K562 (cell line): ENCODE results near the gene TEX54. TPM values are rescaled to one million over a fixed set of nuclear protein-coding genes. Genes with fewer than 3 reads are reported as not detected.
A peak's percentile ranks its signal among the peaks of the same experiment; 100 is the strongest.

Source experiments
- EGR1 ChIP-seq: fragments of 450-650 bp; conservative IDR thresholded peaks from 2 replicates; pipeline ENCODE4 v1.6.1; 2017; ENCODE audit warnings: mild to moderate bottlenecking
- FOXK2 ChIP-seq, 2 experiments: fragments of 450-650 bp; IDR thresholded peaks in 1 of 2; conservative IDR thresholded peaks in 1 of 2; 2 replicates each; pipeline ENCODE4 v1.6.1; 2016; ENCODE audit warnings: low read depth in 2 of 2, mild to moderate bottlenecking in 1 of 2
- GTF2E2 ChIP-seq: fragments of 200-800 bp; sonication (Bioruptor generic); IDR thresholded peaks from 2 replicates; pipeline ENCODE4 v1.6.1; 2016; ENCODE audit warnings: missing genetic modification characterization, missing compliant biosample characterization
- KLF13 ChIP-seq: fragments of 450-650 bp; IDR thresholded peaks from 2 replicates; pipeline ENCODE4 v1.6.1; 2016; ENCODE audit warnings: missing genetic modification characterization, low read depth, mild to moderate bottlenecking, missing compliant biosample characterization, moderate library complexity, borderline replicate concordance
- KLF16 ChIP-seq: IDR thresholded peaks from 2 replicates; pipeline ENCODE4 v1.6.1; 2016; ENCODE audit warnings: antibody characterized with exemption
- LCOR ChIP-seq: sonication (generic); formaldehyde crosslinking; IDR thresholded peaks from 2 replicates; pipeline ENCODE4 v1.8.0; 2022; ENCODE audit warnings: mild to moderate bottlenecking, missing genetic modification reagents
- MBD2 ChIP-seq: sonication (generic); IDR thresholded peaks from 2 replicates; pipeline ENCODE4 v1.6.1; 2016; ENCODE audit warnings: low read depth, borderline replicate concordance
- NEUROD1 ChIP-seq: fragments of 150-350 bp; IDR thresholded peaks from 2 replicates; pipeline ENCODE4 v1.6.1; 2014; ENCODE audit warnings: borderline replicate concordance, low read length, low read depth; ENCODE audit not compliant: partially characterized antibody
- PATZ1 ChIP-seq: fragments of 250-450 bp; sonication (Bioruptor Pico); IDR thresholded peaks from 2 replicates; pipeline ENCODE4 v1.5.0; 2020; ENCODE audit warnings: mild to moderate bottlenecking, borderline replicate concordance
- SRF ChIP-seq, 2 experiments: fragments of 250-450, 450-650 bp in 1 of 2; sonication (Bioruptor Pico) in 1 of 2; sonication (generic) in 1 of 2; formaldehyde crosslinking; IDR thresholded peaks; 2 replicates each; pipeline versions ENCODE4 v1.5.0 to v1.5.1; 2020 to 2022; ENCODE audit warnings: mild to moderate bottlenecking in 1 of 2, missing genetic modification reagents in 1 of 2
- TAF7 ChIP-seq: fragments of 450-650 bp; IDR thresholded peaks from 2 replicates; pipeline ENCODE4 v1.6.1; 2016; ENCODE audit warnings: missing genetic modification characterization, missing compliant biosample characterization
- ZNF263 ChIP-seq: sonication (generic); formaldehyde crosslinking; IDR thresholded peaks from 2 replicates; pipeline ENCODE4 v1.8.0; 2022; ENCODE audit warnings: mild to moderate bottlenecking, missing genetic modification reagents, borderline replicate concordance
- polyA plus RNA-seq, 8 experiments: library from polyadenylated mRNA; depleted of rRNA in 4 of 8; stranded (reverse) in 5 of 8; unstranded in 3 of 8; fragments of >200 nt; fragmentation: Nextera tagmentation in 2 of 8; fragmentation: Illumina TruSeq in 1 of 8; extraction: Ambion mirVana in 2 of 8; extraction: Trizol in 1 of 8; gene quantifications; 2 replicates each; pipeline versions ENCODE4 v1.2.1 to v1.2.3, GENCODE V29; 2011 to 2014; ENCODE audit warnings: inconsistent platforms in 1 of 8, missing spikeins in 1 of 8
- total RNA-seq, 7 experiments: library from RNA; depleted of rRNA in 6 of 7; stranded (reverse); fragments of >200 nt in 6 of 7; fragmentation: Illumina TruSeq in 2 of 7; extraction: Trizol in 2 of 7; gene quantifications; 2 replicates each; pipeline versions ENCODE4 v1.2.1 to v1.2.3, GENCODE V29; 2011 to 2021; ENCODE audit warnings: low replicate concordance in 1 of 7
- TF ChIP-seq, protein P1 (sequence below), 2 experiments: IDR thresholded peaks; 2 replicates each; pipeline ENCODE4 v1.6.1; 2011; ENCODE audit warnings: borderline replicate concordance in 1 of 2, control low read depth in 1 of 2, low read depth in 1 of 2, low read length in 1 of 2, mild to moderate bottlenecking in 1 of 2, mixed read lengths in 1 of 2, moderate library complexity in 1 of 2; ENCODE audit not compliant: insufficient read depth in 1 of 2, insufficient read length in 1 of 2, poor library complexity in 1 of 2, severe bottlenecking in 1 of 2; ENCODE audit errors: extremely low read depth in 1 of 2
- TF ChIP-seq, protein P2 (sequence below): fragments of 450-650 bp; IDR thresholded peaks from one replicate; pipeline ENCODE4 v1.6.1; 2018; ENCODE audit warnings: mild to moderate bottlenecking, moderate library complexity; ENCODE audit not compliant: partially characterized antibody
- TF ChIP-seq, protein P3 (sequence below): fragments of 250-450 bp; sonication (Bioruptor Pico); IDR thresholded peaks from 2 replicates; pipeline ENCODE4 v1.4.0; 2020

The TEX54 gene
- total and polyA plus RNA-seq, 9 of the 15 experiments (the other 6 are each of a cell fraction or from before 2014, with no cell fraction given) = not detected

- TF ChIP-seq PATZ1 (no peak), KLF13 (tag) (peak; percentile 28; the same call in 1 of the 2 replicates), SRF (CRISPR knock-in tag; IDR thresholded peaks at IDR 0.05) (peak in 1 of 2 experiments; percentile 72; a peak in 2 of 4 replicates), FOXK2 (conservative IDR thresholded peaks at IDR 0.05 in 1 of 2, IDR thresholded peaks at IDR 0.05 in 1 of 2; ENCODE audit: low read depth in 2 of 2) (peak; percentile 76 to 83; a peak in 3 of 4 replicates), MBD2 (peak; percentile 85), LCOR (peak; percentile 88; the same call in 1 of the 2 replicates), EGR1 (peak; percentile 44; the same call in 1 of the 2 replicates), KLF16 (peak; percentile 76), ZNF263 (CRISPR knock-in tag) (peak; percentile 32; the same call in 1 of the 2 replicates), GTF2E2 (tag) (0 out of 2 replicates have a peak, but pooled peaks have one; percentile 62), NEUROD1 (peak; percentile 72), TAF7 (tag) (peak; percentile 63)
- TF ChIP-seq, protein P1, sequence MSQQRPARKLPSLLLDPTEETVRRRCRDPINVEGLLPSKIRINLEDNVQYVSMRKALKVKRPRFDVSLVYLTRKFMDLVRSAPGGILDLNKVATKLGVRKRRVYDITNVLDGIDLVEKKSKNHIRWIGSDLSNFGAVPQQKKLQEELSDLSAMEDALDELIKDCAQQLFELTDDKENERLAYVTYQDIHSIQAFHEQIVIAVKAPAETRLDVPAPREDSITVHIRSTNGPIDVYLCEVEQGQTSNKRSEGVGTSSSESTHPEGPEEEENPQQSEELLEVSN (IDR thresholded peaks at IDR 0.05; ENCODE audit: borderline replicate concordance in 1 of 2, extremely low read depth in 1 of 2, insufficient read depth in 1 of 2, insufficient read length in 1 of 2, low read depth in 1 of 2, low read length in 1 of 2, poor library complexity in 1 of 2, severe bottlenecking in 1 of 2) = peak; percentile 80 to 81
- TF ChIP-seq, protein P2, sequence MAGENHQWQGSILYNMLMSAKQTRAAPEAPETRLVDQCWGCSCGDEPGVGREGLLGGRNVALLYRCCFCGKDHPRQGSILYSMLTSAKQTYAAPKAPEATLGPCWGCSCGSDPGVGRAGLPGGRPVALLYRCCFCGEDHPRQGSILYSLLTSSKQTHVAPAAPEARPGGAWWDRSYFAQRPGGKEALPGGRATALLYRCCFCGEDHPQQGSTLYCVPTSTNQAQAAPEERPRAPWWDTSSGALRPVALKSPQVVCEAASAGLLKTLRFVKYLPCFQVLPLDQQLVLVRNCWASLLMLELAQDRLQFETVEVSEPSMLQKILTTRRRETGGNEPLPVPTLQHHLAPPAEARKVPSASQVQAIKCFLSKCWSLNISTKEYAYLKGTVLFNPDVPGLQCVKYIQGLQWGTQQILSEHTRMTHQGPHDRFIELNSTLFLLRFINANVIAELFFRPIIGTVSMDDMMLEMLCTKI = no peak
- TF ChIP-seq, protein P3, sequence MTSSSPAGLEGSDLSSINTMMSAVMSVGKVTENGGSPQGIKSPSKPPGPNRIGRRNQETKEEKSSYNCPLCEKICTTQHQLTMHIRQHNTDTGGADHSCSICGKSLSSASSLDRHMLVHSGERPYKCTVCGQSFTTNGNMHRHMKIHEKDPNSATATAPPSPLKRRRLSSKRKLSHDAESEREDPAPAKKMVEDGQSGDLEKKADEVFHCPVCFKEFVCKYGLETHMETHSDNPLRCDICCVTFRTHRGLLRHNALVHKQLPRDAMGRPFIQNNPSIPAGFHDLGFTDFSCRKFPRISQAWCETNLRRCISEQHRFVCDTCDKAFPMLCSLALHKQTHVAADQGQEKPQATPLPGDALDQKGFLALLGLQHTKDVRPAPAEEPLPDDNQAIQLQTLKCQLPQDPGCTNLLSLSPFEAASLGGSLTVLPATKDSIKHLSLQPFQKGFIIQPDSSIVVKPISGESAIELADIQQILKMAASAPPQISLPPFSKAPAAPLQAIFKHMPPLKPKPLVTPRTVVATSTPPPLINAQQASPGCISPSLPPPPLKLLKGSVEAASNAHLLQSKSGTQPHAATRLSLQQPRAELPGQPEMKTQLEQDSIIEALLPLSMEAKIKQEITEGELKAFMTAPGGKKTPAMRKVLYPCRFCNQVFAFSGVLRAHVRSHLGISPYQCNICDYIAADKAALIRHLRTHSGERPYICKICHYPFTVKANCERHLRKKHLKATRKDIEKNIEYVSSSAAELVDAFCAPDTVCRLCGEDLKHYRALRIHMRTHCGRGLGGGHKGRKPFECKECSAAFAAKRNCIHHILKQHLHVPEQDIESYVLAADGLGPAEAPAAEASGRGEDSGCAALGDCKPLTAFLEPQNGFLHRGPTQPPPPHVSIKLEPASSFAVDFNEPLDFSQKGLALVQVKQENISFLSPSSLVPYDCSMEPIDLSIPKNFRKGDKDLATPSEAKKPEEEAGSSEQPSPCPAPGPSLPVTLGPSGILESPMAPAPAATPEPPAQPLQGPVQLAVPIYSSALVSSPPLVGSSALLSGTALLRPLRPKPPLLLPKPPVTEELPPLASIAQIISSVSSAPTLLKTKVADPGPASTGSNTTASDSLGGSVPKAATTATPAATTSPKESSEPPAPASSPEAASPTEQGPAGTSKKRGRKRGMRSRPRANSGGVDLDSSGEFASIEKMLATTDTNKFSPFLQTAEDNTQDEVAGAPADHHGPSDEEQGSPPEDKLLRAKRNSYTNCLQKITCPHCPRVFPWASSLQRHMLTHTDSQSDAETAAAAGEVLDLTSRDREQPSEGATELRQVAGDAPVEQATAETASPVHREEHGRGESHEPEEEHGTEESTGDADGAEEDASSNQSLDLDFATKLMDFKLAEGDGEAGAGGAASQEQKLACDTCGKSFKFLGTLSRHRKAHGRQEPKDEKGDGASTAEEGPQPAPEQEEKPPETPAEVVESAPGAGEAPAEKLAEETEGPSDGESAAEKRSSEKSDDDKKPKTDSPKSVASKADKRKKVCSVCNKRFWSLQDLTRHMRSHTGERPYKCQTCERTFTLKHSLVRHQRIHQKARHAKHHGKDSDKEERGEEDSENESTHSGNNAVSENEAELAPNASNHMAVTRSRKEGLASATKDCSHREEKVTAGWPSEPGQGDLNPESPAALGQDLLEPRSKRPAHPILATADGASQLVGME (CRISPR knock-in tag) = peak; percentile 20; the same call in 1 of the 2 replicates
Observed at GRCh38 chr11:62787005-62787759, 45.5 kb downstream of the TEX54 start, which contains the start of gene TMEM179B (continued).
